Stimulated activated CD8-positive, alpha-beta memory T cell treated with anti-CD3 and anti-CD28 coated beads, Interleukin-12 subunit alpha, Interleukin-12 subunit beta, amount 100 ng/mL, for 24 hours (primary cell): ENCODE results near the gene TBL1XR1.
"Not testable (repeated sequence)": the region's sequence is repeated elsewhere in the genome, so short reads cannot be mapped to it uniquely, and the experiment has no call there.

Source experiments
- DNase-seq: peaks from one replicate; pipeline ENCODE4 v3.0.0-alpha.2; 2020; ENCODE audit errors: extremely low read depth

Gene TBL1XR1

GRCh38 chr3:177208223-177208622 lies 10.9 kb upstream of the TBL1XR1 start:
- no peak for DNase-seq

GRCh38 chr3:177206936-177207335 lies 9.7 kb upstream of the TBL1XR1 start:
- DNase-seq = no peak

GRCh38 chr3:177203689-177204395 lies 6.6 kb upstream of the TBL1XR1 start:
- DNase-seq = no peak

GRCh38 chr3:177203016-177203415 lies 5.7 kb upstream of the TBL1XR1 start:
- not testable (repeated sequence) for DNase-seq

GRCh38 chr3:177201700-177202397 lies 4.6 kb upstream of the TBL1XR1 start:
- no peak for DNase-seq

- DNase-seq = no peak
Observed at GRCh38 chr3:177199206-177199760, 2.0 kb upstream of the TBL1XR1 start.

- DNase-seq = no peak
Observed at GRCh38 chr3:177197727-177198460, 612 bp upstream of the TBL1XR1 start.

GRCh38 chr3:177196456-177197040 lies 734 bp downstream of the TBL1XR1 start:
- DNase-seq = no peak

GRCh38 chr3:177196008-177196455 lies 1.2 kb downstream of the TBL1XR1 start:
- no peak for DNase-seq

GRCh38 chr3:177195242-177195991 lies 1.9 kb downstream of the TBL1XR1 start:
- no peak for DNase-seq

- DNase-seq = no peak
Observed at GRCh38 chr3:177194299-177194698, 3.0 kb downstream of the TBL1XR1 start.

GRCh38 chr3:177193688-177194268 lies 3.5 kb downstream of the TBL1XR1 start:
- DNase-seq = no peak

- not testable (repeated sequence) for DNase-seq
Observed at GRCh38 chr3:177193275-177193674, 4.0 kb downstream of the TBL1XR1 start.

GRCh38 chr3:177190756-177191681 lies 6.3 kb downstream of the TBL1XR1 start:
- no peak for DNase-seq

- not testable (repeated sequence) for DNase-seq
Observed at GRCh38 chr3:177190184-177190583, 7.1 kb downstream of the TBL1XR1 start.

GRCh38 chr3:177188325-177188724 lies 9.0 kb downstream of the TBL1XR1 start:
- not testable (repeated sequence) for DNase-seq

- DNase-seq = no peak
Observed at GRCh38 chr3:177186306-177186705, 11.0 kb downstream of the TBL1XR1 start.

- no peak for DNase-seq
Observed at GRCh38 chr3:177185035-177185574, 12.2 kb downstream of the TBL1XR1 start.

- not testable (repeated sequence) for DNase-seq
Observed at GRCh38 chr3:177184602-177185001, 12.7 kb downstream of the TBL1XR1 start.
